Epithelial cell of prostate (primary cell): ENCODE measurements around the gene GOLGA8R.
"Not testable (repeated sequence)": the region's sequence is repeated elsewhere in the genome, so short reads cannot be mapped to it uniquely, and the experiment has no call there.

Experiments used
- DNase-seq: peaks from one replicate; pipeline ENCODE4 v3.0.0-alpha.2; 2011; ENCODE audit warnings: low read depth, low spot score
- H3K27ac ChIP-seq: fragments of 450-650 bp; 2 replicates; pipeline ENCODE4 v1.5.1; 2017; ENCODE audit warnings: mild to moderate bottlenecking

Gene GOLGA8R, protein sequence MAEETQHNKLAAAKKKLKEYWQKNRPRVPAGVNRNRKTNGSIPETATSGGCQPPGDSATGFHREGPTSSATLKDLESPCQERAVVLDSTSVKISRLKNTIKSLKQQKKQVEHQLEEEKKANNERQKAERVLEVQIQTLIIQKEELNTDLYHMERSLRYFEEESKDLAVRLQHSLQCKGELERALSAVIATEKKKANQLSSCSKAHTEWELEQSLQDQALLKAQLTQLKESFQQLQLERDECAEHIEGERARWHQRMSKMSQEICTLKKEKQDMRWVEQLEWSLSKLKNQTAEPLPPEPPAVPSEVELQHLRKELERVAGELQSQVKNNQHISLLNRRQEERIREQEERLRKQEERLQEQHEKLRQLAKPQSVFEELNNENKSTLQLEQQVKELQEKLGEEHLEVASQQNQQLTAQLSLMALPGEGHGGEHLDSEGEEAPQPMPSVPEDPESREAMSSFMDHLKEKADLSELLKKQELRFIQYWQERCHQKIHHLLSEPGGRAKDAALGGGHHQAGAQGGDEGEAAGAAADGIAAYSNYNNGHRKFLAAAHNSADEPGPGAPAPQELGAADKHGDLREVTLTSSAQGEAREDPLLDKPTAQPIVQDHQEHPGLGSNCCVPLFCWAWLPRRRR

GRCh38 chr15:30414160-30414559, at the start of gene GOLGA8R:
GOLGA8R (minus strand) TSS chr15:30414260; CDS start chr15:30414162, 98 bp downstream.
- not testable (repeated sequence) for H3K27ac ChIP-seq, DNase-seq

- H3K27ac ChIP-seq, result not testable (repeated sequence)
These were observed 49.8 kb upstream of the GOLGA8R start for GRCh38 chr15:30463849-30464248.

GRCh38 chr15:30462176-30462575, 48.1 kb upstream of the GOLGA8R start:
- DNase-seq, H3K27ac ChIP-seq: not testable (repeated sequence)

More at GRCh38 chr15:30463849-30464248, 49.8 kb upstream of the GOLGA8R start:
- not testable (repeated sequence) for DNase-seq

- not testable (repeated sequence) for H3K27ac ChIP-seq
These were observed 38.6 kb upstream of the GOLGA8R start for GRCh38 chr15:30452702-30453101.

GRCh38 chr15:30438348-30438747, 24.3 kb upstream of the GOLGA8R start:
- H3K27ac ChIP-seq, DNase-seq: not testable (repeated sequence)

More at GRCh38 chr15:30452702-30453101, 38.6 kb upstream of the GOLGA8R start:
- DNase-seq, result not testable (repeated sequence)

DNA sequence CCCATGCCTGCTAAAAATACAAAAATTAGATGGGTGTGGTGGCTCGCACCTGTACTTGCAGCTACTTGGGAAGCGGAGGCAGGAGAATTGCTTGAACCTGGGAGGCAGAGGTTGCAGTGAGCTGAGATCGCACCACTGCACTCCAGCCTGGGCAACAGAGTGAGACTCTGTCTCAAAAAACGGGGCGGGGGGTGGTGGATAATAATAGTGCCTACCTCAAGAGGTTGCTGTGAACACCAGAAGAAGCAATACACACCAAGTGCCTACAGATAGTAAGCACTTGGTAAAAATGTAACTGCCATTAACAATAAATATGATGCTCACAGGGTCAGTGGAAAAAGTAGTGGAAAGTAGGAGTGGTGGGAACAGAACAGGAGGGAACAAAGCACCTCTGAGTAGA, 21.8 kb upstream of the GOLGA8R start:
- DNase-seq, H3K27ac ChIP-seq: not testable (repeated sequence)

GRCh38 chr15:30420723-30421122, 6.7 kb upstream of the GOLGA8R start:
- not testable (repeated sequence) for DNase-seq, H3K27ac ChIP-seq

GRCh38 chr15:30407636-30408035, 6.4 kb downstream of the GOLGA8R start:
- H3K27ac ChIP-seq, DNase-seq: not testable (repeated sequence)

- not testable (repeated sequence) for H3K27ac ChIP-seq, DNase-seq
These were observed 15.1 kb downstream of the GOLGA8R start for GRCh38 chr15:30398988-30399387.

DNA sequence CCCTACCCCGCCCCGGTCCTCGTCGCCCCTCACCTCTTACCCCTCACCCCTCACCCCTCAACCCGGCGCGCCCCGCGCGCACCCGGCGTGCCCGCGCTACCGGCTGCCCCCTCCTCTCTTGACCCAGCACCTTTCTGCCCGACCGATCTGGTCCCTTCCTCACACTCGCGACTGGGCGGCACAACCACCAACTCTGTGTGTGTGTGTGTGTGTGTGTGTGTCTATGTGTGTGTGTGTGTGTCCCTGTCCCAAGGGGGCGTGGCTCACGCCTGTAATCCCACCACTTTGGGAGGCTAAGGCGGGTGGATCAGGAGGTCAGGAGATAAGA, 20.4 kb downstream of the GOLGA8R start:
- H3K27ac ChIP-seq, DNase-seq: not testable (repeated sequence)

DNA sequence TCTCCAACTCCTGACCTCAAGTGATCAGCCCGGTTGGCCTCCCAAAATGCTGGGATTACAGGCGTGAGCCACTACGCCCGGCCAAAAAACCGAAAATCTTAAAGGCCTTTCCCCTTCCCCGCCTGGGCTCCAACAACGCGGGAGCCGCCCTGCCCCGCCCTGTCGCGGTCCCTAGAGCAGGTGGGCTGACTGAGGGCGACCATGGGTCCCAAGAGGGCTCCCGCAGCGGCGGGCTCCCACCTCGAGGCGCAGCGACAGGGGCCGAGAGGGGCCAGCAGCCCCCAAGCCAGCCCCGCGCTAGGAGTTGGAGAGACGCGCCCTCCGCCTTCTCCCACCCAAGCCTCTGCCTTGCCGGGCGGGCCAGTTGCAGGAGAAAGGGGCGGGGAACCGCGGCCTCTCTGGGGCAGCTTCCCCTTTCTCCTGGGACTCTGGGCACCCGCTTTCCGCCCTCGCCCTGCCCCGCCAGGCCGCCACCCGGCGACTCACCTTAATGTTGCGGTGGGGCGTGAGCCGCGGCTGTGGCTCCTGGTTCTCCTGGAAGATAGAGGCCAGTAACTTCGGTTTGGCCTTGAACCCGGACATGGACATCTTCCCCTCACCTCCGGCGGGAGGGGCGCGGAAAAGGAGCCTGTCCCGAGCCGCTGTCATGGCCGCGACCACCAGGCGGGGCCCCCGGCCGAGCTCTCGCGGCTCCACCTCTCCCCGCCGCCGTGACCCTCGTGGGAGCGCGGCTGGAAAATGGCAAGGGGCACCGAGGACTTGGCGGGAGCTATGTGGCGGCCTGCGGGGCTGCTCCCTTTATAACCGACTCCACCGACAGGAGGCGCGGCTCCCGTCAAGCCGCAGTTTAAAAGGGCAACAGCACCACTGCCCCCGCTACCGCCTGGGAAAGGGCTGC, 21.0 kb downstream of the GOLGA8R start, which contains the start of gene CHRFAM7A:
TSS of gene CHRFAM7A (minus strand) at position 775 of the 898 bp plus-strand sequence. CDS start 10,189 bp downstream, outside the sequence.
- H3K27ac ChIP-seq, DNase-seq: not testable (repeated sequence)

DNA sequence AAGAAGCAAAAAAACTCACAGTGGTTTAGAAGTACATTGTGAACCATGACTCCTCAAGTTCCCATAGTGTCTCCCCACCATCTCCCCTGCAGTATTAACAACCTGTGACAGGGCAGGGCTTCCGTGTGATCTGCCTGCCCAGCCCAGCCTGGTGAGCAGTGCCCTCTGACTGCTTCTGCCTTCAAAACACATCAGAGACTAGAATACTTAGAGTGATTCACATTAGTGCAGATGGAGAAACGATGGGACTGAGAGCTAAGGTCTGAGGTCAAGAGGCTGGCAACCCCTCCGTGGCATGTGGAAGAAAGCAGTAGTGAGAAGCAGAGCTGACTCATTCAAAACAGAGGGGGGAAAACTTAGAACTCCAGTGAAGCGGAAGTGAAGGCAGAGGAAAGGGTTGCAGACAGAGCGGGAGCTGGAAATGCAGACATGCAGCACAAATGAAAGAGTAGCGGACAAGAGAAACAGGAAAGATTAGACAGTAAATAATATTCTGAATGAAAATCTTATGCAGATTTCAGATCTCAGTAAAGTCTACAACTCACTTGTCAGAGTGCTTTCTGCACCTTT, 27.7 kb downstream of the GOLGA8R start:
- not testable (repeated sequence) for DNase-seq, H3K27ac ChIP-seq

DNA sequence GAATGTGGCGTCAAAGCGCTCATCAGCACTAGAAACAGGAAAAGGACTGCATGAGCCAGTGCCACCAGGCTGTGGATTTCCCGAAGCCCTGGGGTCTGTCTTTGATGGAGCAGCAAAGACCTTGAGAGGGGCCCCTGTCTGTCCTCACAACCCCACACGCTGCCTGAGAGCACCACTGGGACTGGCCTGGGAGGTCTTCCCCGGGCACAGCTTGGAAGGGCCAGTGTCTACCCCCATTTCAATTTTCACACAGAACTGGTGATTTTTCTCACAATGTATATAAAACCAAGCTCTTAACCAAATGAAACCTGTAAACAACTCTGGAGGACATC, 37.0 kb downstream of the GOLGA8R start:
- not testable (repeated sequence) for H3K27ac ChIP-seq, DNase-seq

DNA sequence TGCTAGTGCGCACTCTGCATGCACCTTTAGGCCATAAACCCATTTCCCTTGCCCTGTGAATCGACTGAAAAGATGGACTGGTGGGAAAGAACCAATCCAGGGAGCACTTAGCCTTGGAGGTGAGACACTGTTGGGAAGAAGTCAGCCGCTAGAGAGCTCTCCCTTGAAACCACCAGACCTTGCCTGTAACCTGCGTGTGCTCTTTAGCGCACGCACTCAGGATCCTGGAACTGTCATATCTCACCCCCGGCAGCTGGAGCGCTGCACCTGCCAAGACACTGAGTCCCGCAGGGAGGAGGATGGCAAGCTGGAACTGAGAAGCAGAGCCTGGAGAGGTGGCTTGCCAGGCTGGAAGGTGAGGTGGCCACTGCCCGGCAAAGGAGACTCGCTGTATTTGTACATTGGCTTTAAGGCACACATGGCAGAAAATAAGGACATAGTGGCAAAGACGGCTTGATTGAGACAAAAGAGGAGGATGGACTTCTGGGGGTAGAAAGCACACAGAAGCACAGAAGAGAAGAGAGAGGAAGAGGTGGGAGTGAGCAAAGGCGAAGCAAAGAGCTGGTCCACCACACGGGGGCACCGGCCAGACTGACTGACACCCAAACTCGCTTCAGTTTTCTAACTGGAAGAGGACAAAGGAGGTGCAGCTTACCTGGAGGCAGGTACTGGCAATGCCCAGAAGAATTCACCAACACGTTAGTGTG, 37.5 kb downstream of the GOLGA8R start:
- not testable (repeated sequence) for DNase-seq, H3K27ac ChIP-seq

DNA sequence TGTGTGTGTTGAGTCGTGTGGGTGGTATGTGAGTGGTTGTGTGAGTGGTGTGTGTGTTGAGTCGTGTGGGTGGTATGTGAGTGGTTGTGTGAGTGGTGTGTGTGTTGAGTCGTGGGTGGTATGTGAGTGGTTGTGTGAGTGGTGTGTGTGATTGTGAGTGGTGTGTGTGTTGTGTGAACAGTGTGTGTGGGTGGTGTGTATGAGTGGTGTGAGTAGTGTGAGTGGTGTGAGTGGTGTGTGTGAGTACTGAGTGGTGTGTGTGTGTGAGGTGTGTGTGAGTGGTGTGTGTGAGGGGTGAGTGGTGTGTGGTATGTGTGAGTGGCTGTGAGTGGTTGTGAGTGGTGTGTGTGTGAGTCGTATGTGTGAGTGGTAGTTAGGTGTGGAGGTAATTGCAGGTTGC, 38.2 kb downstream of the GOLGA8R start:
- DNase-seq, H3K27ac ChIP-seq: not testable (repeated sequence)

- not testable (repeated sequence) for DNase-seq, H3K27ac ChIP-seq
These were observed 39.2 kb downstream of the GOLGA8R start for GRCh38 chr15:30374862-30375261.

GRCh38 chr15:30368271-30368670, 45.8 kb downstream of the GOLGA8R start:
- DNase-seq, H3K27ac ChIP-seq: not testable (repeated sequence)

DNA sequence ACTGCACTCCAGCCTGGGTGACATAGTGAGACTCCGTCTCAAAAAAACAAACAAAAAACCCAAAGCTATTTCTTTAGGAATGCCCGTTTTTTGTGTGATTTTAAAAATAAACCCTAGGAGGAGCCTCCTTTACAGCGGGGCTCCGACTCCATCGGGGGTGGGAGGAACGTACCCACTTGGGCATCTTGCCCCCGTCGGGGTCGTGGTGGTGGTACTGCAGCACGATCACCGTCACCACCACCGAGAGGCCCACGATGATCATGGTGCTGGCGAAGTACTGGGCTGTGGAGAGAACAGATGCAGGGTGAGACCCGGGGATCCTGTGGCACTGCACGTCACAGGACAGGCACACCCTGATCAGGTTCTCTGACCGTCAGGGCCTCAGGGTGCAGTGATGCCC, 46.8 kb downstream of the GOLGA8R start:
- DNase-seq, H3K27ac ChIP-seq: not testable (repeated sequence)

DNA sequence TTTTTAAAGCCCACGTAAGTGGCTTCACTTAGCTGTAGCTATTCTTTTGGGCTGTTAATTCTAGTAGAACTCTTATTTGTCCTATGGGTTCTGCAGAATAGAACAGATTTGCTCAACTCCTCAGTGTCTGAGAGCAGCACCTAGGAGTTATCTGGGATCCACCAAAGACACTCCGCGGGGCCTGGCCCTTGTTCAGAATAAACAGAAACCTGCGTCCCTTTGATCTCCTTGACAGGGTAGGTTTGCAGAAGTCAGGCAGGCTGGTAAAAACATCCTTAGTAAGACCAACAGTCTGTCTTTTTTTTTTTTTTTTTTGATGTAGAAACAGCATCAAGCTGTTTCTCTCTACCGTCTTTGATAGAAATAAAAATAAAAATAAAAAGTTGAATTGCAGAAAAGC, 52.7 kb downstream of the GOLGA8R start:
- not testable (repeated sequence) for H3K27ac ChIP-seq, DNase-seq
